Measurements from ENCODE around the gene GRID1. TPM values are rescaled to one million over a fixed set of nuclear protein-coding genes. Genes with fewer than 3 reads are reported as not detected.

The GRID1 gene
- total and polyA plus RNA-seq, 10 of the 15 experiments (the other 5 are each of a cell fraction or from before 2014, with no cell fraction given): 0.04 to 0.62 (median 0.08) TPM; not detected in 5

DNA sequence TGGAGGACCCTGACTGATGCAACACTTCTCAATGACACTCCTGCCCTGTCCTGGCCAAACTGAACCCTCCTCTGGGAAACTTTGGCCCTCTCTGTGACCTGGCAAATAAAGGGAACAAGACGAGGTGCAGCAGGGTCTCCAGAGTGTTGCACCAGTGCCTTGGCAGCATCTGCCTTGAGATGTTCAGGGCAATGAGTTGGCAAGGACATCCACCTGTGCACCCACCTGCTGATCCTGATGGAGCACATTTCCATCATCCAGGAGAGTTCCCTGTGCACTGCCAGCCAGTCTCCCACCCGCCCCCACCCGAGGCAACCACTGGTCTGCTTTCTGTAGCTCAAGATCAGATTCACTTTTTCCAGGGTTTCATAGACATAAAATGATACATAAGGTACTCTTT, 407.4 kb downstream of the GRID1 start:
- Histone ChIP-seq H3K4me1 (ENCODE audit: control insufficient read depth, insufficient read depth, low read length) (no peaks in the 10 kb centered on the region), H3K79me2 (ENCODE audit: control insufficient read depth, insufficient read depth, low read length) (no peaks in the 10 kb centered on the region), H3K4me3 (no peak overlapping the region), H3K9me3 (replicated peaks; ENCODE audit: control insufficient read depth, insufficient read depth, low read length) (no peaks in the 10 kb centered on the region; the same call in 2 of the 3 replicates), H3K27me3 (replicated peaks in 1 of 2; ENCODE audit: control insufficient read depth in 2 of 2, insufficient read depth in 2 of 2, low read length in 1 of 2) (no peaks in the 10 kb centered on the region; a peak in 1 of 4 replicates), H3K4me2 (ENCODE audit: control insufficient read depth, insufficient read depth) (no peak overlapping the region), H2AFZ (ENCODE audit: control insufficient read depth, low read depth, low read length) (no peak overlapping the region), H3K9ac (ENCODE audit: control insufficient read depth, insufficient read depth, low read length) (no peak overlapping the region), H3K36me3 (ENCODE audit: control insufficient read depth in 2 of 2, insufficient read depth in 2 of 2, low read length in 1 of 2) (no peaks in the 10 kb centered on the region), H4K20me1 (ENCODE audit: control insufficient read depth, insufficient read depth) (no peaks in the 10 kb centered on the region), H3K27ac (ENCODE audit: control insufficient read depth, insufficient read depth) (no peak overlapping the region)
- ATAC-seq: no peak
- BruUV-seq (replicated peaks): no TSS peak
- ChIA-PET CTCF (interaction anchor here (0.6 to 0.7 kb wide), 2 partner anchors 29 to 128 kb away, joined by 3 read pairs; no protein-coding TSS in a partner anchor), POLR2A (no interaction called here), SMC1A (ENCODE audit: uncharacterized antibody, unreplicated experiment) (no interaction called here), RAD21 (ENCODE audit: unreplicated experiment) (no interaction called here)
- no peak for FAIRE-seq
- no peak for DNase-seq (ENCODE audit: low read depth, low spot score)
- TF ChIP-seq IKZF2 (IDR thresholded peaks at IDR 0.05): no peak
- TF ChIP-seq, protein P1, sequence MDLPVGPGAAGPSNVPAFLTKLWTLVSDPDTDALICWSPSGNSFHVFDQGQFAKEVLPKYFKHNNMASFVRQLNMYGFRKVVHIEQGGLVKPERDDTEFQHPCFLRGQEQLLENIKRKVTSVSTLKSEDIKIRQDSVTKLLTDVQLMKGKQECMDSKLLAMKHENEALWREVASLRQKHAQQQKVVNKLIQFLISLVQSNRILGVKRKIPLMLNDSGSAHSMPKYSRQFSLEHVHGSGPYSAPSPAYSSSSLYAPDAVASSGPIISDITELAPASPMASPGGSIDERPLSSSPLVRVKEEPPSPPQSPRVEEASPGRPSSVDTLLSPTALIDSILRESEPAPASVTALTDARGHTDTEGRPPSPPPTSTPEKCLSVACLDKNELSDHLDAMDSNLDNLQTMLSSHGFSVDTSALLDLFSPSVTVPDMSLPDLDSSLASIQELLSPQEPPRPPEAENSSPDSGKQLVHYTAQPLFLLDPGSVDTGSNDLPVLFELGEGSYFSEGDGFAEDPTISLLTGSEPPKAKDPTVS (IDR thresholded peaks at IDR 0.05; ENCODE audit: low read depth, low read length): no peak
- TF ChIP-seq, protein P2, sequence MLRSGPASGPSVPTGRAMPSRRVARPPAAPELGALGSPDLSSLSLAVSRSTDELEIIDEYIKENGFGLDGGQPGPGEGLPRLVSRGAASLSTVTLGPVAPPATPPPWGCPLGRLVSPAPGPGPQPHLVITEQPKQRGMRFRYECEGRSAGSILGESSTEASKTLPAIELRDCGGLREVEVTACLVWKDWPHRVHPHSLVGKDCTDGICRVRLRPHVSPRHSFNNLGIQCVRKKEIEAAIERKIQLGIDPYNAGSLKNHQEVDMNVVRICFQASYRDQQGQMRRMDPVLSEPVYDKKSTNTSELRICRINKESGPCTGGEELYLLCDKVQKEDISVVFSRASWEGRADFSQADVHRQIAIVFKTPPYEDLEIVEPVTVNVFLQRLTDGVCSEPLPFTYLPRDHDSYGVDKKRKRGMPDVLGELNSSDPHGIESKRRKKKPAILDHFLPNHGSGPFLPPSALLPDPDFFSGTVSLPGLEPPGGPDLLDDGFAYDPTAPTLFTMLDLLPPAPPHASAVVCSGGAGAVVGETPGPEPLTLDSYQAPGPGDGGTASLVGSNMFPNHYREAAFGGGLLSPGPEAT (IDR thresholded peaks at IDR 0.05; ENCODE audit: low read depth): no peak
- TF ChIP-seq FOS (IDR thresholded peaks at IDR 0.05; ENCODE audit: borderline replicate concordance, extremely low read depth, insufficient read length): no peak
- no peak for TF ChIP-seq GATAD2B (conservative IDR thresholded peaks at IDR 0.05; ENCODE audit: low read depth)
- TF ChIP-seq RCOR1 (conservative IDR thresholded peaks at IDR 0.05; ENCODE audit: low read depth, low read length): no peak
- no peak for TF ChIP-seq SPI1 (IDR thresholded peaks at IDR 0.05; ENCODE audit: borderline replicate concordance, insufficient read depth, low read depth, low read length)
- TF ChIP-seq MXI1 (IDR thresholded peaks at IDR 0.05; ENCODE audit: low read depth, low read length): no peak
- TF ChIP-seq RB1 (IDR thresholded peaks at IDR 0.05; ENCODE audit: borderline replicate concordance): no peak
- no peak for TF ChIP-seq DPF2 (IDR thresholded peaks at IDR 0.05)
- WGBS (ENCODE audit: insufficient coverage, insufficient replicate concordance, low lambda C conversion rate, missing lambda C conversion rate): 0% methylated on average over 3 of the region's 3 CpGs
- in situ Hi-C loops (cut with MboI): no loop called here
- intact Hi-C loops (cut with micrococcal nuclease; ENCODE audit: unreplicated experiment): no loop called here
